ENCODE results near the gene NRDE2.

NRDE2 gene

DNA sequence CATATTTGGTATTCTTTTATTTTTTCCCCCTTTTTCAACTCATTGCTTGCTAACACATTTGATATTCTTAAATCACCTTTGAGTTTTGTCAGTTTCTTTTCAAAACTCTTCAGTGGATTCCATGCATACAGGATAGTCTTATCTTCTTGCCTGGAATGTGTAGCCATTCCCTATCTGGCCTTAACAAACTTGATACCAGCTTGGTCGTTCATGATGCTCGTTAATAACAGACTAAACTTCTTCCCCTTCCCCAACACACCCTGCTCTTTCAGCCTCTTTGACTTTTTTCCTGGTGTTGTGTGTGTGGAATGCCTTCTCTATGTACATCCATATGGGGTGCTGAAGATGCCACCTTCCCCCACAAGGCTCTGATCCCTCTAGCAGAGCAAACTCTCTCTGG, 47.4 kb upstream of the NRDE2 start:
- TF ChIP-seq GABPA (IDR thresholded peaks at IDR 0.05; ENCODE audit: low read depth) (no peak), SPI1 (IDR thresholded peaks at IDR 0.05; ENCODE audit: borderline replicate concordance, low read depth) (no peak), POLR2AphosphoS5 (IDR thresholded peaks at IDR 0.05; ENCODE audit: low read depth) (no peak)
- TF ChIP-seq, protein P1, sequence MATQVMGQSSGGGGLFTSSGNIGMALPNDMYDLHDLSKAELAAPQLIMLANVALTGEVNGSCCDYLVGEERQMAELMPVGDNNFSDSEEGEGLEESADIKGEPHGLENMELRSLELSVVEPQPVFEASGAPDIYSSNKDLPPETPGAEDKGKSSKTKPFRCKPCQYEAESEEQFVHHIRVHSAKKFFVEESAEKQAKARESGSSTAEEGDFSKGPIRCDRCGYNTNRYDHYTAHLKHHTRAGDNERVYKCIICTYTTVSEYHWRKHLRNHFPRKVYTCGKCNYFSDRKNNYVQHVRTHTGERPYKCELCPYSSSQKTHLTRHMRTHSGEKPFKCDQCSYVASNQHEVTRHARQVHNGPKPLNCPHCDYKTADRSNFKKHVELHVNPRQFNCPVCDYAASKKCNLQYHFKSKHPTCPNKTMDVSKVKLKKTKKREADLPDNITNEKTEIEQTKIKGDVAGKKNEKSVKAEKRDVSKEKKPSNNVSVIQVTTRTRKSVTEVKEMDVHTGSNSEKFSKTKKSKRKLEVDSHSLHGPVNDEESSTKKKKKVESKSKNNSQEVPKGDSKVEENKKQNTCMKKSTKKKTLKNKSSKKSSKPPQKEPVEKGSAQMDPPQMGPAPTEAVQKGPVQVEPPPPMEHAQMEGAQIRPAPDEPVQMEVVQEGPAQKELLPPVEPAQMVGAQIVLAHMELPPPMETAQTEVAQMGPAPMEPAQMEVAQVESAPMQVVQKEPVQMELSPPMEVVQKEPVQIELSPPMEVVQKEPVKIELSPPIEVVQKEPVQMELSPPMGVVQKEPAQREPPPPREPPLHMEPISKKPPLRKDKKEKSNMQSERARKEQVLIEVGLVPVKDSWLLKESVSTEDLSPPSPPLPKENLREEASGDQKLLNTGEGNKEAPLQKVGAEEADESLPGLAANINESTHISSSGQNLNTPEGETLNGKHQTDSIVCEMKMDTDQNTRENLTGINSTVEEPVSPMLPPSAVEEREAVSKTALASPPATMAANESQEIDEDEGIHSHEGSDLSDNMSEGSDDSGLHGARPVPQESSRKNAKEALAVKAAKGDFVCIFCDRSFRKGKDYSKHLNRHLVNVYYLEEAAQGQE (IDR thresholded peaks at IDR 0.05; ENCODE audit: insufficient replicate concordance, low read depth): no peak
- TF ChIP-seq, protein P2, sequence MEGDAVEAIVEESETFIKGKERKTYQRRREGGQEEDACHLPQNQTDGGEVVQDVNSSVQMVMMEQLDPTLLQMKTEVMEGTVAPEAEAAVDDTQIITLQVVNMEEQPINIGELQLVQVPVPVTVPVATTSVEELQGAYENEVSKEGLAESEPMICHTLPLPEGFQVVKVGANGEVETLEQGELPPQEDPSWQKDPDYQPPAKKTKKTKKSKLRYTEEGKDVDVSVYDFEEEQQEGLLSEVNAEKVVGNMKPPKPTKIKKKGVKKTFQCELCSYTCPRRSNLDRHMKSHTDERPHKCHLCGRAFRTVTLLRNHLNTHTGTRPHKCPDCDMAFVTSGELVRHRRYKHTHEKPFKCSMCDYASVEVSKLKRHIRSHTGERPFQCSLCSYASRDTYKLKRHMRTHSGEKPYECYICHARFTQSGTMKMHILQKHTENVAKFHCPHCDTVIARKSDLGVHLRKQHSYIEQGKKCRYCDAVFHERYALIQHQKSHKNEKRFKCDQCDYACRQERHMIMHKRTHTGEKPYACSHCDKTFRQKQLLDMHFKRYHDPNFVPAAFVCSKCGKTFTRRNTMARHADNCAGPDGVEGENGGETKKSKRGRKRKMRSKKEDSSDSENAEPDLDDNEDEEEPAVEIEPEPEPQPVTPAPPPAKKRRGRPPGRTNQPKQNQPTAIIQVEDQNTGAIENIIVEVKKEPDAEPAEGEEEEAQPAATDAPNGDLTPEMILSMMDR (IDR thresholded peaks at IDR 0.05; ENCODE audit: insufficient read depth, low read length): no peak
- no peak overlapping the region for H3K4me3 ChIP-seq (replicated peaks; ENCODE audit: insufficient read depth, low read length)
- H3K27me3 ChIP-seq (ENCODE audit: insufficient read depth, poor library complexity, severe bottlenecking): no peaks in the 10 kb centered on the region
- no peak overlapping the region for H3K27ac ChIP-seq (replicated peaks)
- no peak for DNase-seq (ENCODE audit: low read depth in 1 of 2, low spot score in 1 of 2)

DNA sequence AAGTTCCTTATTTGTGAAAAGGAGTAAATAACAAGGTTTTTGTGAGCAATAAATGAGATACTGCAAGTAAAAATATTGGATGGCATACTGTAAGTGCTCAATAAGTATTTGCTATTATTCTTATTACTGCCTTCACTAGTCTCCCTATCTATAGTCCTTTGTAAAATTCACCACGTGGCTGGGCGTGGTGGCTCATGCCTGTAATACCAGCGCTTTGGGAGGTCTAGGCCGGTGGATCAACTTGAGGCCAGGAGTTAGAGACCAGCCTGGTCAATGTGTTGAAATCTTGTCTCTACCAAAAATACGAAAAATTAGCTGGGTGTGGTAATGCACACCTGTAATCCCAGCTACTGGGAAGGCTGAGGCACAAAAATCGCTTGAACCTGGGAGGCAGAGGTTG, 46.5 kb upstream of the NRDE2 start:
- H3K4me3 ChIP-seq (replicated peaks; ENCODE audit: insufficient read depth, low read length): no peak overlapping the region
- DNase-seq (ENCODE audit: low read depth in 1 of 2, low spot score in 1 of 2): no peak
- H3K27me3 ChIP-seq (ENCODE audit: insufficient read depth, poor library complexity, severe bottlenecking): no peaks in the 10 kb centered on the region
- TF ChIP-seq SPI1 (IDR thresholded peaks at IDR 0.05; ENCODE audit: borderline replicate concordance, low read depth) (no peak), GABPA (IDR thresholded peaks at IDR 0.05; ENCODE audit: low read depth) (no peak), POLR2AphosphoS5 (IDR thresholded peaks at IDR 0.05; ENCODE audit: low read depth) (no peak)
- TF ChIP-seq, protein P2 (IDR thresholded peaks at IDR 0.05; ENCODE audit: insufficient read depth, low read length): no peak
- TF ChIP-seq, protein P1 (IDR thresholded peaks at IDR 0.05; ENCODE audit: insufficient replicate concordance, low read depth): no peak
- H3K27ac ChIP-seq (replicated peaks): no peak overlapping the region

DNA sequence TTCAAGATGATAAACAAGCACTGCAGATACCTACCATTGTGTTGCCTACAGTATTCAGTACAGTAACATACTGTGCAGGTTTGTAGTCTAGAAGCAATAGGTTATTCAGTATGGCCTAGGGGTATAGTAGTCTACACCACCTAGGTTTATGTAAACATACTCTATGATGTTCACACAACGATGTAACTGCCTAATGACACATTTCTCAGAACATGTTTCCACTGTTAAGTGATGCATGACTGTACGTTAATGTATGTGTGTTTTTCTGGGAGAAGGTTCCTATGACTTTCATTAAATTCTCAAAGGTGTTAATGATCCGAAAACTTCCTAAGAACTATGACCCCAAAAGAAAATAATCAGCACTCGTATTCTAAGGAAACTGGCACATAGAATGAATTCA, 44.2 kb upstream of the NRDE2 start:
- Histone ChIP-seq H3K27ac (replicated peaks) (no peak overlapping the region), H3K4me3 (replicated peaks; ENCODE audit: insufficient read depth, low read length) (no peak overlapping the region), H3K27me3 (ENCODE audit: insufficient read depth, poor library complexity, severe bottlenecking) (no peaks in the 10 kb centered on the region)
- TF ChIP-seq POLR2AphosphoS5 (IDR thresholded peaks at IDR 0.05; ENCODE audit: low read depth): no peak
- TF ChIP-seq SPI1 (IDR thresholded peaks at IDR 0.05; ENCODE audit: borderline replicate concordance, low read depth): no peak
- TF ChIP-seq, protein P2 (IDR thresholded peaks at IDR 0.05; ENCODE audit: insufficient read depth, low read length): no peak
- TF ChIP-seq, protein P1 (IDR thresholded peaks at IDR 0.05; ENCODE audit: insufficient replicate concordance, low read depth): no peak
- no peak for TF ChIP-seq GABPA (IDR thresholded peaks at IDR 0.05; ENCODE audit: low read depth)
- no peak for DNase-seq (ENCODE audit: low read depth in 1 of 2, low spot score in 1 of 2)

Measured in HL-60 (cell line).